RCC 7860 (cell line): ENCODE data around the gene SLC43A3.

ENCODE experiments used
- DNase-seq: peaks from one replicate; pipeline ENCODE4 v3.0.0-alpha.2; 2015; ENCODE audit warnings: low spot score
- FAIRE-seq: peaks from 2 replicates; lab custom pipeline; 2012; peaks lifted over from hg19 to GRCh38; lab: Jason Lieb, UNC

The SLC43A3 gene

GRCh38 chr11:57390535-57390934 is 36.4 kb downstream of the SLC43A3 start, which contains the start of gene PRG2:
PRG2 (minus strand) TSS chr11:57390650; CDS start chr11:57389944, 706 bp downstream.
- FAIRE-seq (no peak), DNase-seq (no peak)

- DNase-seq: no peak
- FAIRE-seq: no peak
Observed at GRCh38 chr11:57387289-57388030, 39.5 kb downstream of the SLC43A3 start.

GRCh38 chr11:57386178-57386940 is 40.6 kb downstream of the SLC43A3 start:
- FAIRE-seq (no peak), DNase-seq (no peak)

- FAIRE-seq (no peak), DNase-seq (no peak)
Observed at GRCh38 chr11:57380975-57381374, 45.9 kb downstream of the SLC43A3 start, which contains the start of gene PRG3. PRG3 (minus strand) TSS chr11:57381150; CDS start chr11:57380708, 442 bp downstream.

GRCh38 chr11:57379732-57380131 is 47.2 kb downstream of the SLC43A3 start:
- DNase-seq (no peak), FAIRE-seq (no peak)

GRCh38 chr11:57378186-57378585 is 48.7 kb downstream of the SLC43A3 start:
- no peak for DNase-seq
- FAIRE-seq: no peak

- DNase-seq (no peak), FAIRE-seq (no peak)
Observed at GRCh38 chr11:57377107-57377506, 49.8 kb downstream of the SLC43A3 start.

GRCh38 chr11:57376095-57377090 is 50.5 kb downstream of the SLC43A3 start:
- DNase-seq: no peak
- FAIRE-seq: no peak

GRCh38 chr11:57375490-57375889 is 51.4 kb downstream of the SLC43A3 start:
- DNase-seq: no peak
- FAIRE-seq: no peak

GRCh38 chr11:57374966-57375365 is 52.0 kb downstream of the SLC43A3 start:
- DNase-seq (no peak), FAIRE-seq (no peak)

GRCh38 chr11:57373146-57373545 is 53.8 kb downstream of the SLC43A3 start:
- no peak for FAIRE-seq
- no peak for DNase-seq

- DNase-seq (no peak), FAIRE-seq (no peak)
Observed at GRCh38 chr11:57370941-57371340, 56.0 kb downstream of the SLC43A3 start.

GRCh38 chr11:57370251-57370650 is 56.7 kb downstream of the SLC43A3 start:
- FAIRE-seq: no peak

GRCh38 chr11:57368845-57369232 is 58.1 kb downstream of the SLC43A3 start:
- FAIRE-seq (no peak), DNase-seq (no peak)

More at GRCh38 chr11:57370251-57370650, 56.7 kb downstream of the SLC43A3 start:
- DNase-seq: no peak

GRCh38 chr11:57368106-57368844 is 58.6 kb downstream of the SLC43A3 start:
- DNase-seq (no peak), FAIRE-seq (no peak)

- no peak for FAIRE-seq
- no peak for DNase-seq
Observed at GRCh38 chr11:57364851-57365660, 61.9 kb downstream of the SLC43A3 start.

- DNase-seq (no peak), FAIRE-seq (no peak)
Observed at GRCh38 chr11:57363131-57364080, 63.5 kb downstream of the SLC43A3 start.

GRCh38 chr11:57361926-57362325 is 65.0 kb downstream of the SLC43A3 start:
- FAIRE-seq (no peak), DNase-seq (no peak)
